ENCODE results near the gene BMAL2.

Gene BMAL2

GRCh38 chr12:27355979-27356378 is 23.3 kb downstream of the BMAL2 start:
- DNase-seq (ENCODE audit: low read depth), result no peak

- DNase-seq (ENCODE audit: low read depth), result no peak
These were observed 27.1 kb downstream of the BMAL2 start for GRCh38 chr12:27359578-27360340.

- no peak for DNase-seq (ENCODE audit: low read depth)
These were observed 28.7 kb downstream of the BMAL2 start for GRCh38 chr12:27361372-27361771.

GRCh38 chr12:27366621-27367020 is 34.0 kb downstream of the BMAL2 start:
- DNase-seq (ENCODE audit: low read depth), result no peak

- DNase-seq (ENCODE audit: low read depth), result no peak
These were observed 34.4 kb downstream of the BMAL2 start for GRCh38 chr12:27367078-27367477.

DNA sequence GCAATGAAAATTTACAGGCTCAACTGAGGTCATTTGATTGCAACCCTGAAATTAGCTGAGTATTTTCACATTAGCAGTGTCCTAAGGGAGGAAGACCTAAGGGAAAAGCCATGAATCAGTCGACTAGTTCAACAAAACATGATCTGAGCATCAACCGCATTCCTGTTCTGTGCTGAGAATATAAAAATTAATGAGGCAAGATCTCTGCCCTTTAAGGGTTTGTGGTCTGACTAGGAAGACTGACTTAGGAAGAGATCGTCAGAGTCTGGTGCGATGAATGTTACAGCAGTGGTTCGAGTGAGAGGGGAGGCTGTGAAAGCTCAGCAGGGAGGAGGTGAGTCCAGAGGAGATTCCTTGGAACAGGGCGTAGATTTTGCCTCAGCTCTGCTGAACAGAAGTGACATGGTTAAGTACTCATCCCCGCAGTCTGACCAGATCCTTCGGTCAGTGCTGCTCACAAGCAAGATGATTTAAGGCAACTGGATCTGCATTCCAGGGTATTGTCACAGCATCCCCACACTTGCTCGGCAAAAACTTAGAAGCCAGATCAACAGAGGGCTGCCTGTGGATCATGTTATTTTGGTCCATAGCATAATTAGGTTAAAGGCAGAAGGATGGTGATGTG is 49.6 kb downstream of the BMAL2 start:
- no peak for DNase-seq (ENCODE audit: low read depth)
